Neutrophil (primary cell): ENCODE measurements around the gene DHX35.

ENCODE experiments used
- H3K27ac ChIP-seq: fragments of 200-600 bp; sonication (generic); 2 replicates; pipeline ENCODE4 v1.5.1; 2016; ENCODE audit warnings: mild to moderate bottlenecking, moderate library complexity
- H3K27me3 ChIP-seq: fragments of 200-600 bp; sonication (generic); 2 replicates; pipeline ENCODE4 v1.6.0; 2016; ENCODE audit warnings: mild to moderate bottlenecking
- H3K36me3 ChIP-seq: fragments of 200-600 bp; sonication (generic); 2 replicates; pipeline ENCODE4 v1.5.1; 2017
- H3K4me1 ChIP-seq, 2 experiments: fragments of 200-600 bp in 1 of 2; sonication (generic) in 1 of 2; 1 replicate in 1 of 2; 2 replicates in 1 of 2; pipeline versions ENCODE4 v1.5.1 to v1.6.1; 2013 to 2016; ENCODE audit warnings: low read depth in 1 of 2, low read length in 1 of 2, mild to moderate bottlenecking in 1 of 2, moderate library complexity in 1 of 2; ENCODE audit not compliant: control insufficient read depth in 1 of 2, insufficient read depth in 1 of 2
- H3K4me3 ChIP-seq, 2 experiments: fragments of 200-600 bp in 1 of 2; sonication (generic) in 1 of 2; 1 replicate in 1 of 2; 2 replicates in 1 of 2; pipeline ENCODE4 v1.5.1; 2013 to 2016; ENCODE audit warnings: low read depth in 1 of 2, low read length in 1 of 2, mild to moderate bottlenecking in 1 of 2, moderate library complexity in 1 of 2
- H3K9me3 ChIP-seq: fragments of 200-600 bp; sonication (generic); 2 replicates; pipeline ENCODE4 v1.5.1; 2016
- TF ChIP-seq, protein P1 (sequence below): fragments of 200-600 bp; sonication (generic); IDR thresholded peaks from 2 replicates; pipeline ENCODE4 v1.5.1; 2016; ENCODE audit warnings: antibody characterized with exemption

Gene DHX35

GRCh38 chr20:39070484-39071231 lies 108.5 kb downstream of the DHX35 start:
- peaks cover 50% of the 10 kb centered on the region for H3K27me3 ChIP-seq
- H3K36me3 ChIP-seq: no peaks in the 10 kb centered on the region
- no peaks in the 10 kb centered on the region for H3K9me3 ChIP-seq
- no peak overlapping the region for H3K27ac ChIP-seq
- TF ChIP-seq, protein P1, sequence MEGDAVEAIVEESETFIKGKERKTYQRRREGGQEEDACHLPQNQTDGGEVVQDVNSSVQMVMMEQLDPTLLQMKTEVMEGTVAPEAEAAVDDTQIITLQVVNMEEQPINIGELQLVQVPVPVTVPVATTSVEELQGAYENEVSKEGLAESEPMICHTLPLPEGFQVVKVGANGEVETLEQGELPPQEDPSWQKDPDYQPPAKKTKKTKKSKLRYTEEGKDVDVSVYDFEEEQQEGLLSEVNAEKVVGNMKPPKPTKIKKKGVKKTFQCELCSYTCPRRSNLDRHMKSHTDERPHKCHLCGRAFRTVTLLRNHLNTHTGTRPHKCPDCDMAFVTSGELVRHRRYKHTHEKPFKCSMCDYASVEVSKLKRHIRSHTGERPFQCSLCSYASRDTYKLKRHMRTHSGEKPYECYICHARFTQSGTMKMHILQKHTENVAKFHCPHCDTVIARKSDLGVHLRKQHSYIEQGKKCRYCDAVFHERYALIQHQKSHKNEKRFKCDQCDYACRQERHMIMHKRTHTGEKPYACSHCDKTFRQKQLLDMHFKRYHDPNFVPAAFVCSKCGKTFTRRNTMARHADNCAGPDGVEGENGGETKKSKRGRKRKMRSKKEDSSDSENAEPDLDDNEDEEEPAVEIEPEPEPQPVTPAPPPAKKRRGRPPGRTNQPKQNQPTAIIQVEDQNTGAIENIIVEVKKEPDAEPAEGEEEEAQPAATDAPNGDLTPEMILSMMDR: no peak
- H3K4me1 ChIP-seq: no peaks in the 10 kb centered on the region
- H3K4me3 ChIP-seq: no peak overlapping the region

- Histone ChIP-seq H3K9me3 (no peaks in the 10 kb centered on the region), H3K36me3 (no peaks in the 10 kb centered on the region), H3K27me3 (peaks cover 56% of the 10 kb centered on the region), H3K27ac (no peak overlapping the region), H3K4me3 (no peak overlapping the region), H3K4me1 (no peaks in the 10 kb centered on the region)
- TF ChIP-seq, protein P1: no peak
Observed at GRCh38 chr20:39072132-39072531, 110.0 kb downstream of the DHX35 start.

DNA sequence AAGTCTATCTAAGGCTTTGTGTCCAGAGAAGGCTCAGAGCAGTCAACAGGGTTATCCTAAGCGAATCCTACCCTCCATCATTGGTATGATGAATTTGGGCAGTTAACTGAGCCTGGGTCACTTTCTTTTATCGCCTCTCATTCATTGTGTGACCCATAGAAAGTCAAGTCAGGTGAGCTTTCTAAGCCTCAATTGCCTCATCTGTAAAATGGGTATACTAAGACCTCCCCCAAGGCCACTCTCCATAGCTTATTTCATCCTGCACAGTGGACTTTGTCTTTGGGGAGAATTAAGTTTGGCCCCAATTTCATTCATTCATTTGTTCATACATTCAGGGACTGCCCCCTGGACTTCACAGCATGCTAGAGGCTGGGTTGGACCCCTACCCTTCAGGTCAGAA lies 110.5 kb downstream of the DHX35 start:
- H3K27me3 ChIP-seq: peaks cover 54% of the 10 kb centered on the region
- no peak overlapping the region for H3K4me3 ChIP-seq
- H3K4me1 ChIP-seq: no peaks in the 10 kb centered on the region
- H3K36me3 ChIP-seq: no peaks in the 10 kb centered on the region
- no peak overlapping the region for H3K27ac ChIP-seq
- H3K9me3 ChIP-seq: no peaks in the 10 kb centered on the region
- TF ChIP-seq, protein P1: no peak

GRCh38 chr20:39075731-39076130 lies 113.6 kb downstream of the DHX35 start:
- Histone ChIP-seq H3K27me3 (peaks cover 45% of the 10 kb centered on the region), H3K27ac (no peak overlapping the region), H3K4me1 (no peaks in the 10 kb centered on the region), H3K4me3 (no peak overlapping the region), H3K9me3 (no peaks in the 10 kb centered on the region), H3K36me3 (no peaks in the 10 kb centered on the region)
- TF ChIP-seq, protein P1: no peak

- Histone ChIP-seq H3K27me3 (peaks cover 45% of the 10 kb centered on the region), H3K9me3 (no peaks in the 10 kb centered on the region), H3K27ac (no peak overlapping the region), H3K4me1 (no peaks in the 10 kb centered on the region), H3K36me3 (no peaks in the 10 kb centered on the region), H3K4me3 (no peak overlapping the region)
- TF ChIP-seq, protein P1: no peak
Observed at GRCh38 chr20:39076958-39077357, 114.8 kb downstream of the DHX35 start.
